Gastrocnemius medialis (tissue), 4 donors: ENCODE data around the gene CNDP1. TPM values are rescaled to one million over a fixed set of nuclear protein-coding genes. Genes with fewer than 3 reads are reported as not detected.

Experiments used
- ATAC-seq, 2 donors: fragments of 150-250 bp; one replicate each; pipeline ENCODE4 v1.9.1; 2016
- DNase-seq, 2 donors: peaks; one replicate each; pipeline ENCODE4 v3.0.0-alpha.2; 2019
- H3K27ac ChIP-seq, 4 donors: fragments of 200-600 bp; sonication (generic); 1 replicate in 1 of 4; 2 replicates in 3 of 4; pipeline ENCODE4 v1.5.1; 2016 to 2018; ENCODE audit warnings: mild to moderate bottlenecking in 2 of 4, moderate library complexity in 1 of 4
- H3K27me3 ChIP-seq, 3 donors: fragments of 200-600 bp; sonication (generic) in 2 of 3; 1 replicate in 1 of 3; 2 replicates in 2 of 3; pipeline versions ENCODE4 v1.5.1 to v1.6.0; 2016 to 2019; ENCODE audit warnings: mild to moderate bottlenecking in 1 of 3, moderate library complexity in 1 of 3
- H3K36me3 ChIP-seq, 2 donors: fragments of 200-600 bp; sonication (generic) in 1 of 2; one replicate each; pipeline ENCODE4 v1.5.1; 2017 to 2018
- H3K4me1 ChIP-seq, 2 donors: fragments of 200-600 bp; sonication (generic) in 1 of 2; one replicate each; pipeline ENCODE4 v1.5.1; 2016 to 2017; ENCODE audit warnings: mild to moderate bottlenecking in 2 of 2
- H3K4me3 ChIP-seq, 4 donors: fragments of 200-600 bp; sonication (generic) in 3 of 4; 1 replicate in 1 of 4; 2 replicates in 3 of 4; pipeline ENCODE4 v1.5.1; 2016 to 2019; ENCODE audit warnings: mild to moderate bottlenecking in 2 of 4
- H3K9me3 ChIP-seq, 3 donors: fragments of 200-600 bp; sonication (generic) in 2 of 3; 1 replicate in 1 of 3; 2 replicates in 2 of 3; pipeline ENCODE4 v1.5.1; 2016 to 2019
- POLR2A ChIP-seq, 2 donors: fragments of 450-650 bp; IDR thresholded peaks; one replicate each; pipeline ENCODE4 v1.6.1; 2017; ENCODE audit warnings: antibody characterized with exemption in 2 of 2, mild to moderate bottlenecking in 2 of 2, moderate library complexity in 2 of 2
- in situ Hi-C, 4 donors: fragments of 200-750 bp; cut with MboI; loops; one replicate each; pipeline versions ENCODE4 v1.15.0 to v1.8.0; 2017; ENCODE audit warnings: low sequenced_read_pairs in 4 of 4
- intact Hi-C: fragments of 100-400 bp; cut with DNase I; formaldehyde crosslinking; loops from one replicate; pipeline ENCODE4 v1.15.1; 2023; ENCODE audit warnings: low total_unique reads
- total RNA-seq, 4 donors: library from RNA; depleted of rRNA; stranded (reverse); fragments of >200 nt; gene quantifications; one replicate each; pipeline versions ENCODE4 v1.1.0 to v1.2.3, GENCODE V29; 2016
- TF ChIP-seq, protein P1 (sequence below), 5 experiments: fragments of 450-650 bp in 3 of 5; fragments of 200-600 bp in 2 of 5; sonication (generic) in 2 of 5; IDR thresholded peaks in 4 of 5; conservative IDR thresholded peaks in 1 of 5; 1 replicate in 4 of 5; 2 replicates in 1 of 5; pipeline ENCODE4 v1.5.1; 2016 to 2019; ENCODE audit warnings: antibody characterized with exemption in 5 of 5, mild to moderate bottlenecking in 3 of 5, moderate library complexity in 3 of 5

Gene CNDP1
- total RNA-seq, 4 donors from 2014 or later, result not detected

DNA sequence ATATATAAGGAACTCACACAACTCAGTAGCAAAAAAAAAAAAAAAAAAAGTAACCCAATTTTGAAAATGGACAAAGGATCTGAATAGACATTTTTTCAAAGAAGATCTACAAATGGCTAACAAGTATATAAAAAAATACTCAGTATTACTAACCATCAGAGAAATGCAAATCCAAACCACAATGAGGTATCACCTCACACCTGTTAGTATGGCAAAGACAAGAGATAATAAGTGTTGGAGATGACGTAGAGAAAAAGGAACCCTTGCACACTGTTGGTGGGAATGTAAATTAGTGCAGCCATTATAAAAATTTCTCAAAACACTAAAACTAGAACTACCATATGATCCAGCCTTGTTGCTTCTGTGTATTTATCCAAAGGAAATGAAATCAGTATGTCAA lies 5.8 kb upstream of the CNDP1 start:
- Histone ChIP-seq H3K27me3 (no peaks in the 10 kb centered on the region), H3K27ac (no peak overlapping the region), H3K4me3 (no peak overlapping the region), H3K9me3 (no peaks in the 10 kb centered on the region), H3K4me1 (peaks cover 9 to 13% of the 10 kb centered on the region in 2 donors), H3K36me3 (no peaks in the 10 kb centered on the region)
- no peak for TF ChIP-seq POLR2A (IDR thresholded peaks at IDR 0.05)
- TF ChIP-seq, protein P1, sequence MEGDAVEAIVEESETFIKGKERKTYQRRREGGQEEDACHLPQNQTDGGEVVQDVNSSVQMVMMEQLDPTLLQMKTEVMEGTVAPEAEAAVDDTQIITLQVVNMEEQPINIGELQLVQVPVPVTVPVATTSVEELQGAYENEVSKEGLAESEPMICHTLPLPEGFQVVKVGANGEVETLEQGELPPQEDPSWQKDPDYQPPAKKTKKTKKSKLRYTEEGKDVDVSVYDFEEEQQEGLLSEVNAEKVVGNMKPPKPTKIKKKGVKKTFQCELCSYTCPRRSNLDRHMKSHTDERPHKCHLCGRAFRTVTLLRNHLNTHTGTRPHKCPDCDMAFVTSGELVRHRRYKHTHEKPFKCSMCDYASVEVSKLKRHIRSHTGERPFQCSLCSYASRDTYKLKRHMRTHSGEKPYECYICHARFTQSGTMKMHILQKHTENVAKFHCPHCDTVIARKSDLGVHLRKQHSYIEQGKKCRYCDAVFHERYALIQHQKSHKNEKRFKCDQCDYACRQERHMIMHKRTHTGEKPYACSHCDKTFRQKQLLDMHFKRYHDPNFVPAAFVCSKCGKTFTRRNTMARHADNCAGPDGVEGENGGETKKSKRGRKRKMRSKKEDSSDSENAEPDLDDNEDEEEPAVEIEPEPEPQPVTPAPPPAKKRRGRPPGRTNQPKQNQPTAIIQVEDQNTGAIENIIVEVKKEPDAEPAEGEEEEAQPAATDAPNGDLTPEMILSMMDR (IDR thresholded peaks at IDR 0.05 in 4 of 5, conservative IDR thresholded peaks at IDR 0.05 in 1 of 5), result no peak
- in situ Hi-C loops, result no loop called here
- intact Hi-C loops, result no loop called here
- DNase-seq (no peak), ATAC-seq (no peak)

DNA sequence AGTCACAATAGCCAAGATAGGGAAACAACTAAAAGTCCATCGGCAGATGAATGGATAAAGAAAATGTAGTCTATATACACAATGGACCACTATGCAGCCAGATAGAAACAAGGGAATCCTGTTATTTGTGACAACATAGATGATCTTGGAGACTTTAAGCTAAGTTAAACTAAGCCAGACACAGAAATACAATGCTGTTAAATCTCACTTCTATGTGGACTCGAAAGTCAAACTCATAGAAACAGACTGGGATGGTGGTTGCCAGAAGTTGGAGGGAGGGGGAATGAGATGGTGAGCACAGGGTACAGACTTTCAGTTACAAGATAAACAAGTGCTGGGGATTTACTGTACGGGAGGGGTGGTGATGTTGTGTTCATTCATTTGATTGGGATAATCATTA lies 5.4 kb upstream of the CNDP1 start:
- intact Hi-C loops, result no loop called here
- in situ Hi-C loops, result no loop called here
- Histone ChIP-seq H3K27me3 (no peaks in the 10 kb centered on the region), H3K9me3 (no peaks in the 10 kb centered on the region), H3K4me3 (no peak overlapping the region), H3K4me1 (peaks cover 6 to 9% of the 10 kb centered on the region in 2 donors), H3K27ac (no peak overlapping the region), H3K36me3 (no peaks in the 10 kb centered on the region)
- DNase-seq, result no peak
- ATAC-seq, result no peak
- TF ChIP-seq POLR2A (IDR thresholded peaks at IDR 0.05), result no peak
- TF ChIP-seq, protein P1 (IDR thresholded peaks at IDR 0.05 in 4 of 5, conservative IDR thresholded peaks at IDR 0.05 in 1 of 5), result no peak

DNA sequence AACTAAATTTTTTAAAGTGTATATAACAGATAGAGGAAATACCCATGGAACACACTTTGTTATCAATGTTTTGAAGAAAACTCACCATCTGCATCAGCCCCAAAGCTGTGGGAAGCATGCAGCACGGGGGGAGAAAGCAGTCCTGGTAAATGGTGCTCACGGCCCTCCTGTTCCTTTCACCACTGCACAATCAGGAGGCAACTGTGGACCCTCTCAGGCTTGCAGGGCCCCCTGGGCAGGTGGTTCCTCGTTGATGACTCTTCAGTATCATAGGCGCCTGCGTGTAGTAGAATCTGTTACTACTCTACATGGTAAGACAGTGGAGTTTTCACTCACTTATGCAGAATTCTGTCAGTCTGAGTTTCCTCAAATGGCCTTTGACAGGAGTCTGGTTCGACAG lies 4.9 kb upstream of the CNDP1 start:
- intact Hi-C loops, result no loop called here
- H3K9me3 ChIP-seq, result no peaks in the 10 kb centered on the region
- H3K4me1 ChIP-seq, result peaks cover 1 to 4% of the 10 kb centered on the region in 2 donors
- DNase-seq, result no peak
- ATAC-seq, result no peak
- no peak overlapping the region for H3K27ac ChIP-seq
- H3K36me3 ChIP-seq, result no peaks in the 10 kb centered on the region
- H3K4me3 ChIP-seq, result no peak overlapping the region
- TF ChIP-seq, protein P1 (IDR thresholded peaks at IDR 0.05 in 4 of 5, conservative IDR thresholded peaks at IDR 0.05 in 1 of 5), result no peak
- no peak for TF ChIP-seq POLR2A (IDR thresholded peaks at IDR 0.05)
- no peaks in the 10 kb centered on the region for H3K27me3 ChIP-seq
- in situ Hi-C loops, result no loop called here

DNA sequence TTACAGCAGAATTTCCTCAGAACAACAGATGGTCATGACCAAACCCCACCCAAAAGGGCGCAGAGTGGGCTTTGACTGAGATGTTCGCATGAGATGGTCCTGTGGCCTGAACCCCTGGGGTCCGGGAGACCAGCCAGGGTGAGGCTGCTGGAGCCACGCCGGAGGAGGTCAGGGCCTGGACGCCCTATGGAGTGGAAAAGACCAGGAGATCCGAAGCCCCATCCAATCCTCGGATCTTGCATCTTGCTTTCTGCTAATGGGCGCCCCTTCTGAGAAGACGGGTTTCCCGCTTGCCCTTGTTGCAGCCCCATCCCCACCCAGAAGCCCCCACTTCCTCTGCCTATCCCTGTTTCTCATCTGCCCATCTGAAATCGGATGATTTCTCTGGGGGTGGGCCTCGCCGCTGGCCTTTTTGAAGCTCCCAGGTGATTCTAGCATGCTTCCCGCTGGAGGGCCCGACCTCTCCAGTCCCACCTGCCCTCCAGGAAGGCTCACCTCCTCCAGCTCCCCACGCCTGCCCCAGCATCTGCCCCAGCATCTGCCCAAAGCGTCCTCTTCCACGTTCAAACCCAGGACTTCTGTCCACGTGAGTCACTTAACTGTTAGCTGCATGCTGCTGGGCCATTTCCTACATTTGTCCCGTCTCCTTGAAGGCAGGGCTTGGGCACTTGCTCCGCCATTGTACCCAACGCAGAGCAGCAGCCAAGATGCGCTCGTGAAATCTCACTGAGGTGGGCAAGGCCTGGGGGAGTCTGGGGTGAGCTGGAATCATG lies 4.3 kb upstream of the CNDP1 start:
- Histone ChIP-seq H3K27ac (no peak overlapping the region), H3K4me3 (no peak overlapping the region), H3K9me3 (no peaks in the 10 kb centered on the region), H3K36me3 (no peaks in the 10 kb centered on the region), H3K4me1 (no peaks in the 10 kb centered on the region), H3K27me3 (no peaks in the 10 kb centered on the region)
- TF ChIP-seq POLR2A (IDR thresholded peaks at IDR 0.05), result no peak
- TF ChIP-seq, protein P1 (IDR thresholded peaks at IDR 0.05 in 4 of 5, conservative IDR thresholded peaks at IDR 0.05 in 1 of 5), result no peak
- DNase-seq (no peak), ATAC-seq (no peak)
- in situ Hi-C loops, result no loop called here
- intact Hi-C loops, result no loop called here

DNA sequence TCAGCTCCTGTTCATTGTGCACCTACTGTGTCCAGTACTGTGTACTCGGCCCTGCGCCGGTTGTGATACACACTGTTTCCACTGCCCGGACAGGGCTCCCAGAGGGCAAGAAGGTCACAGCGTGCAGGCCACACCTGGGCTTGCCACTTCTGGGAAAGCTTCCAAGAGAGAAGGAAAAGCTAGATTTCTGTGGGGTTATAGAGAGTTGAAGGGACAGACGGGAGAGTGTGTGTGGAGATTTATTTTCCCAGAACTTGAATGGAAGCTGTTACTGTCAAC lies 3.8 kb upstream of the CNDP1 start:
- Histone ChIP-seq H3K36me3 (no peaks in the 10 kb centered on the region), H3K27me3 (no peaks in the 10 kb centered on the region), H3K4me1 (no peaks in the 10 kb centered on the region), H3K9me3 (no peaks in the 10 kb centered on the region), H3K4me3 (no peak overlapping the region), H3K27ac (no peak overlapping the region)
- DNase-seq (no peak), ATAC-seq (no peak)
- intact Hi-C loops (no loop called here), in situ Hi-C loops (no loop called here)
- TF ChIP-seq, protein P1 (IDR thresholded peaks at IDR 0.05 in 4 of 5, conservative IDR thresholded peaks at IDR 0.05 in 1 of 5), result no peak
- TF ChIP-seq POLR2A (IDR thresholded peaks at IDR 0.05), result no peak
